Measurements from ENCODE around the gene B3GALT2. TPM values are rescaled to one million over a fixed set of nuclear protein-coding genes. Genes with fewer than 3 reads are reported as not detected.

Gene B3GALT2
- total and polyA plus RNA-seq, 2 of the 4 experiments (the other 2 are of a cell fraction): 1.8 to 4.5 TPM

GRCh38 chr1:193179094-193179493, 7.3 kb downstream of the B3GALT2 start:
- DNase-seq: no peak
- TF ChIP-seq BHLHE40 (IDR thresholded peaks at IDR 0.05; ENCODE audit: low read depth, low read length): no peak
- no peak for TF ChIP-seq SMC3 (IDR thresholded peaks at IDR 0.05; ENCODE audit: low read depth, low read length)
- TF ChIP-seq USF2 (IDR thresholded peaks at IDR 0.05; ENCODE audit: low read depth, low read length): no peak
- TF ChIP-seq MAZ (IDR thresholded peaks at IDR 0.05; ENCODE audit: borderline replicate concordance, low read depth, low read length): no peak
- TF ChIP-seq RAD21 (IDR thresholded peaks at IDR 0.05; ENCODE audit: low read length): no peak
- TF ChIP-seq NFE2L2 (IDR thresholded peaks at IDR 0.05; ENCODE audit: low read depth, low read length): no peak
- TF ChIP-seq RFX5 (IDR thresholded peaks at IDR 0.05; ENCODE audit: low read depth, low read length): no peak
- TF ChIP-seq POLR2A (IDR thresholded peaks at IDR 0.05; ENCODE audit: low read depth, low read length): no peak
- no peak for TF ChIP-seq CEBPB (IDR thresholded peaks at IDR 0.05; ENCODE audit: low read depth, low read length)
- no peak for TF ChIP-seq CHD1 (IDR thresholded peaks at IDR 0.05; ENCODE audit: low read depth, low read length)
- H4K20me1 ChIP-seq (ENCODE audit: insufficient read depth, low read length): no peaks in the 10 kb centered on the region; the same call in 1 of the 2 replicates
- no peak overlapping the region for H3K27ac ChIP-seq (ENCODE audit: insufficient read depth, low read length)
- no CpG with 5 or more reads among the region's 4 CpGs for WGBS, 2 experiments (ENCODE audit: extremely low coverage in 2 of 2, insufficient read length in 1 of 2)
- H2BK5ac ChIP-seq (ENCODE audit: low read depth, low read length, poor library complexity, severe bottlenecking): no peak overlapping the region
- H4K5ac ChIP-seq (ENCODE audit: low read depth, low read length): no peak overlapping the region
- H3K36me3 ChIP-seq (ENCODE audit: control insufficient read depth, insufficient read depth, low read length): no peaks in the 10 kb centered on the region
- in situ Hi-C loops (cut with MboI; ENCODE audit: low sequenced_read_pairs): loop anchor here (25.0 kb wide), 2 partner anchors 383 to 1108 kb away; no protein-coding TSS in a partner anchor
- dilution Hi-C loops (cut with HindIII; ENCODE audit: low sequenced_read_pairs, unreplicated experiment): no loop called here
- no peaks in the 10 kb centered on the region for H3K9me1 ChIP-seq (ENCODE audit: insufficient read depth, low read length)
- no peak overlapping the region for H4K91ac ChIP-seq (ENCODE audit: insufficient read depth, low read depth, low read length)
- no peak overlapping the region for H3K18ac ChIP-seq (ENCODE audit: low read depth, low read length)
- no peak overlapping the region for H2BK120ac ChIP-seq (ENCODE audit: low read depth, low read length)
- CTCF ChIA-PET: no interaction called here
- H2AFZ ChIP-seq (replicated peaks; ENCODE audit: low read length, poor library complexity): no peak overlapping the region
- peaks cover 17 to 50% of the 10 kb centered on the region in 2 experiments for H3K79me1 ChIP-seq (ENCODE audit: low read depth in 1 of 2, low read length in 2 of 2)
- no peak overlapping the region for H2BK15ac ChIP-seq (ENCODE audit: low read depth, low read length)
- no peak overlapping the region for H2BK20ac ChIP-seq (ENCODE audit: low read depth, low read length)
- no peak overlapping the region for H3K9ac ChIP-seq (ENCODE audit: low read depth, low read length)
- peaks cover 7% of the 10 kb centered on the region; the same call in 1 of the 2 replicates for H3K4me1 ChIP-seq (ENCODE audit: control insufficient read depth, insufficient read depth, low read length)
- H3K4me3 ChIP-seq (ENCODE audit: insufficient read depth, low read depth, low read length): no peak overlapping the region
- H3K14ac ChIP-seq (replicated peaks; ENCODE audit: low read depth, low read length): no peak overlapping the region
- POLR2A ChIA-PET (ENCODE audit: unreplicated experiment): no interaction called here
- H2AK9ac ChIP-seq (replicated peaks; ENCODE audit: low read depth, low read length, poor library complexity): no peak overlapping the region
- H2AK5ac ChIP-seq (ENCODE audit: low read depth, low read length): no peak overlapping the region
- no peaks in the 10 kb centered on the region for H3K27me3 ChIP-seq (ENCODE audit: control insufficient read depth, insufficient read depth, low read length)
- H3K23ac ChIP-seq (ENCODE audit: low read depth, low read length): no peak overlapping the region
- H3K56ac ChIP-seq (ENCODE audit: extremely low read depth, insufficient read depth, low read length): no peak overlapping the region
- no peak overlapping the region for H3K4ac ChIP-seq (ENCODE audit: low read depth, low read length)
- no peak overlapping the region for H4K8ac ChIP-seq (ENCODE audit: low read depth in 2 of 2, low read length in 2 of 2)
- no TSS peak for BruUV-seq (replicated peaks)
- ATAC-seq (ENCODE audit: low read depth): no peak
- no peaks in the 10 kb centered on the region for H3K9me3 ChIP-seq (ENCODE audit: control insufficient read depth, insufficient read depth, low read length)
- no peak overlapping the region for H3K4me2 ChIP-seq (ENCODE audit: low read depth, low read length)
- intact Hi-C loops (cut with micrococcal nuclease): no loop called here
